Adrenal gland (tissue), 5 donors: Measurements from ENCODE around the gene MLLT1.

Source experiments
- CTCF ChIP-seq, 6 experiments: fragments of 450-650 bp in 4 of 6; fragments of 200-600 bp in 2 of 6; sonication (generic) in 1 of 6; IDR thresholded peaks; 1 replicate in 5 of 6; 2 replicates in 1 of 6; pipeline versions ENCODE4 v1.5.1 to v1.8.0; 2016 to 2021; ENCODE audit warnings: antibody characterized with exemption in 6 of 6, mild to moderate bottlenecking in 2 of 6, moderate library complexity in 1 of 6
- POLR2A ChIP-seq, 2 donors: fragments of 450-650 bp; IDR thresholded peaks; one replicate each; pipeline ENCODE4 v1.6.1; 2017; ENCODE audit warnings: antibody characterized with exemption in 2 of 2, mild to moderate bottlenecking in 2 of 2, moderate library complexity in 1 of 2
- donor health status: DM: no; HTN: no; CAD: no.

GRCh38 chr19:6248341-6248740 lies 31.4 kb downstream of the MLLT1 start:
- TF ChIP-seq CTCF (IDR thresholded peaks at IDR 0.05), result no peak
- TF ChIP-seq POLR2A (IDR thresholded peaks at IDR 0.05), result no peak
